GM19025 (cell line): ENCODE results near the gene TECTA.

ENCODE experiments used
- ATAC-seq: cut with Tn5 transposase; IDR thresholded peaks from one replicate; pipeline ENCODE4 v1.9.1; 2021; ENCODE audit warnings: mild to moderate bottlenecking, low read depth, moderate library complexity; ENCODE audit not compliant: unreplicated experiment

The TECTA gene

GRCh38 chr11:121127809-121128208 is 26.8 kb downstream of the TECTA start:
- ATAC-seq = no peak

DNA sequence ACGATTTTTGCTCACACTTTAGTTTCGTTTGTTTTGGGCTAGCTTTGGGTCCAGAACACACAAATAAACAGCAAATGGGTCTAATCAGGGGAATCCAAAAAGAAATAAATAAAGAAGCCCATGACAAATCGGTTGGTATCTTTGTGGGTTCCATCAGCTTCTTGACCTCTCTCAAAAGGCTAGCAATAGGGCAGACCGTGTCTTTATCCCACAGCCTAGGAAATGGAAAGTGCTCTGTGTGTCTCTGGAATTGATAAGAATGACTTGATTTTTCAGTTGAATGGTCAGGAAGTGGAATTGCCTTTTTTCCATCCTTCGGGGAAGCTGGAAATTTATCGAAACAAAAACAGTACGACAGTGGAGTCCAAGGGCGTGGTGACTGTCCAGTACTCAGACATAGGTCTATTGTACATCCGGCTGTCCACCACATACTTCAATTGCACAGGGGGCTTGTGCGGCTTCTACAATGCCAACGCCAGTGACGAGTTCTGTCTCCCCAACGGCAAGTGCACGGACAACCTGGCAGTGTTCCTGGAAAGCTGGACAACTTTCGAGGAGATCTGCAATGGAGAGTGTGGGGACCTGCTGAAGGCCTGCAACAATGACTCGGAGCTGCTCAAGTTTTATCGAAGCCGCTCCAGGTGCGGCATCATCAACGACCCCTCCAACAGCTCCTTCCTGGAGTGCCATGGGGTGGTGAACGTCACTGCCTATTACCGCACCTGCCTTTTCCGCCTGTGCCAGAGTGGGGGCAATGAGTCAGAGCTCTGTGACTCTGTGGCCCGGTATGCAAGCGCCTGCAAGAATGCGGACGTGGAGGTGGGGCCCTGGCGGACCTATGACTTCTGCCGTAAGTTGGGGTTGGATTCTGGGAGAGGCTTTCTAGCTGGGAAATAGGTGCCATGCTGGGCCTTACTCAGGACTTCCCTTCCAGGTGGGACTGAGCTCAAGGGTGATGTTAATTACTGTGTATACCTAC is 28.6 kb downstream of the TECTA start:
- ATAC-seq = no peak

DNA sequence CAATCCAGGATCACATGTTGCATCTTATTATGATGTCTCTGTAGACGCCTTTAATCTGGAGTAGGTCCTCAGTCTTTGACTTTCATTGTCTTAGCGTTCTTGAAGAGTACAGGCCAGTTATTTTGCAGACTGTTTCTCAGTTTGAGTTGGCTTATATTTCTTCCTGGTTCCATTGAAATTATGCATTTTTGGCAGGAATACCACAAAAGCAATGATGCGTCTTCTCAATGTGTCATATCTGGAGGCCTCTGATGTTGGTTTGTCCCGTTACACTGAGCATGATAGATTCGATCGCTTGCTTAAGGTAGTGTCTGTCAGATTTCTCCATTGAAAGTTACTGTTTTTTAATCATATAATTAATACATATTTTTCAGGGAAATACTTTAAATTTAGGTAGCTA is 30.6 kb downstream of the TECTA start:
- ATAC-seq = no peak

- no peak for ATAC-seq
Measured at GRCh38 chr11:121132211-121132976, 31.4 kb downstream of the TECTA start.

- ATAC-seq = no peak
Measured at GRCh38 chr11:121134741-121135312, 33.8 kb downstream of the TECTA start.

DNA sequence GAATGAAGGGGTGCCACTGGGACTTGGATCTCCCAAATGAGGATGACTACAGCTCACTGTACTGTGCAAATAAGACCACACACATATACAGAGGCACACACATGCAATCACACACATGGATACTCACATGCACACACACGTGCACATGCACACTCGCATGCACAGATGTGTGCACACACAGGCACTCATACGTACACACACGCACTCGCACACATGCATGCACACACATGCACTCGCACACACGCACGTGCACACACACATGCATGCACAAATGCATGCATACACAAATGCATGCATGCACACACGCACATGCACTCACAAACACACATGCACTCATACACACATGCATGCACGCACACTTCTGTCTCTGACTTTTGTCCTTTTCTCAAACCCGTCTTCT is 36.0 kb downstream of the TECTA start:
- ATAC-seq = no peak

DNA sequence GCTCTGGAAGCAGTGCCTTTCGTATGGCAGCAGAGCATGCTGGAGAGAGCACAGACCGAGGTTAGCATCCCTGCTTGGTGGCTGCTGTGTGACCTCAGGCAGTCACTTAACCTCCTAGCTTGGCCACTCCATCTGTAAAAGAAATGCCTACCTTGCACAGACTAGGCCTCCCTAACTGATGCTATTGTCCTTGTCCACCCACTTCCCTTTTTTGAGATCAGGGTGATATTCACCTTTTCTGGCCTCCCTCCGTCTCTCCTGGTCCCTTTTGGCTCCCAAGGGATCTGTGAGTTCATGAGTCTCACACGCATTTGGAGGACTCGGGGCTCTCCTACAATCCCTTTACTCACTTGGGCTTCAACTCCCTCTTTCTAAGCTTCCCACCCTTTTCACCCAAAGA is 37.2 kb downstream of the TECTA start:
- no peak for ATAC-seq

GRCh38 chr11:121140369-121140768 is 39.3 kb downstream of the TECTA start:
- no peak for ATAC-seq

GRCh38 chr11:121141066-121141465 is 40.0 kb downstream of the TECTA start:
- no peak for ATAC-seq

DNA sequence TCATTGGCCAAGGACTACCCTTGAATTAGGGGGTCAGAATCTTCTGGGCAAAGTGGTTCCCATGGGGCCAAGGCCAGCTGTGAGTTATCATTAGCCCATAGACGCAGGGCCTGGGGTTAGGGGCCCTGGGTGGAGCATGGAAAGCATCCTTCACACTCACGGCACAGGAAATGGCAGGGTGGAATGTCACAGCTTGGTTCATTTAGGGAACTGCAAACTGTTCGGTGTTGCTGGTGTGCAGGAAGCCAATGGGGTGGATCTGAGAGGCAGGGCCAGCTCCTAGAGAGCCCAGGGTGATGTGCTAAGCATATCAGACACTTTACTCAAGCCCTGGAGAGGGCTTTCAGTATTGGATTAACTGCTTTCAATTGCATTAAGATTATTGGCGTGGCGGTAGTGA is 42.9 kb downstream of the TECTA start:
- ATAC-seq = no peak

DNA sequence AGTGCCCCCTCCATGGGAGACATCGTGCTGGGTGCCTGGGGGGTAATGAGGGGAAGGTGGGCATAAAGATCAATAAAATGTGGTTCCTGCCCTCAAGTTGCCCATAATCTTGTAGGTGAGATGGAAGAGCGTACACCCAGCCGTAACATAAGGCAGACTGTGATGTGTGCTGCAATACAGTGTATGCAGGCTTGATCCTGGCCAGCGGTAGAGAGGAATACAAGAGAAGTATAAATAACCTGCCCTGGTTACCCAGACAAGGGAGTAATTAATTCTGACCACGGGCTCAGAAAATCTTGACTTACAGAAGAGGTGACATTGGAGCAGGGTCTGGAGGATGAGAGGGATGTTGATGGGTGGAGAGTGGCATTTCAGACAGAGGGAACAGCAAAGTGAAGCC is 43.7 kb downstream of the TECTA start:
- ATAC-seq = no peak

DNA sequence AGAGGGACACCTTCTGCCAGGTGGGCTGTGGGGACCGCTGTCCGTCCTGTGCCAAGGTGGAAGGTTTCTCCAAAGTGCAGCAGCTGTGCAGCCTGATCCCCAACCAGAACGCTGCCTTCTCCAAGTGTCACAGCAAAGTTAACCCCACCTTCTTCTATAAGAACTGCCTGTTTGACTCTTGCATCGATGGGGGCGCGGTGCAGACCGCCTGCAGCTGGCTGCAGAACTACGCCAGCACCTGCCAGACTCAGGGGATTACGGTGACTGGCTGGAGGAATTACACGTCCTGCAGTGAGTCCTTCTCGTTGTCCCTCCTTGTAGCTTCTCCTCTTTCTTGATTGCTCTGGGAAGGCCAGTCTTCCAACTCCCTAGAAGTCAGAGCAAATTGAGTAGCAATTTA is 44.8 kb downstream of the TECTA start:
- ATAC-seq = no peak

GRCh38 chr11:121149116-121149515 is 48.1 kb downstream of the TECTA start:
- ATAC-seq = no peak

GRCh38 chr11:121151207-121151688 is 50.2 kb downstream of the TECTA start:
- no peak for ATAC-seq

- no peak for ATAC-seq
Measured at GRCh38 chr11:121152764-121153163, 51.7 kb downstream of the TECTA start.

- ATAC-seq = no peak
Measured at GRCh38 chr11:121153472-121153871, 52.4 kb downstream of the TECTA start.

GRCh38 chr11:121154486-121155314 is 53.7 kb downstream of the TECTA start:
- no peak for ATAC-seq

GRCh38 chr11:121157756-121158155 is 56.7 kb downstream of the TECTA start:
- ATAC-seq = no peak

GRCh38 chr11:121159741-121160140 is 58.7 kb downstream of the TECTA start:
- no peak for ATAC-seq

DNA sequence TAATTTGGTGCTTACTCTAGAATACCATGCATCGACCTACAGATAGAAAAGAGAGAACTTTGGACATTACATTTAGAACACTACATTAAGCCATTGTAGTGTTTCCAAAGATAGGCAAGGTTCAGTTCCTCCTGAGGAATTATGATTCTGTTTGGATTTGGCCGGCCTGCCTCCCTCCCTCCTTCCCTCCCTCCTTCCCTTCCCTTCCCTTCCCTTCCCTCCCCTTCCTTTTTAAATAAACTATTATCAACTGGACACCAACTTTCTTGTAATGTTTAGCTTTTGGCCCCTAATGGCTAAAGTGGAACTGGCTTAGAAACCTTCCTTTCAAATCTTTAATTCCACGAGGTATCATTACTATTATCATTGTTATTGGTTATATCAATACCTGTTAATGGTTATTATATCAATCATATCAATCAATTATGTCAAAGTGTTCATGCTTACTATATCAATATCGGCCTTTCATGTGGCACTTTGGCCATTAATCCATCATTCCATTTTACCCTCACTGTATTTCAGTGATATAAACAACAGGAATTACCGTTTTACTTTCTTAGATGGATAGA is 60.4 kb downstream of the TECTA start:
- no peak for ATAC-seq
